ENCODE results near the gene B4GALT1.

- TF ChIP-seq CTCF (IDR thresholded peaks at IDR 0.05) (no peak), EP300 (IDR thresholded peaks at IDR 0.05) (no peak), POLR2A (IDR thresholded peaks at IDR 0.05) (no peak)
Observed at GRCh38 chr9:33127881-33128280, 39.3 kb downstream of the B4GALT1 start.

All from ovary (tissue), 3 donors.